KOPT-K1 (cell line): ENCODE data around the gene GNB4.

Source experiments
- H3K27ac ChIP-seq: fragments of 200-600 bp; sonication (generic); 2 replicates; pipeline ENCODE4 v1.5.1; 2016; ENCODE audit warnings: antibody characterized with exemption, mild to moderate bottlenecking, low read depth, low read length; ENCODE audit not compliant: poor library complexity, severe bottlenecking
- H3K36me3 ChIP-seq: fragments of 200-600 bp; sonication (generic); 2 replicates; pipeline ENCODE4 v1.5.1; 2017; ENCODE audit warnings: antibody characterized with exemption, mild to moderate bottlenecking, low read length, moderate library complexity; ENCODE audit not compliant: insufficient read depth
- H3K9me3 ChIP-seq: fragments of 200-600 bp; sonication (generic); 2 replicates; pipeline ENCODE4 v1.5.1; 2017; ENCODE audit warnings: antibody characterized with exemption, low read length, mild to moderate bottlenecking; ENCODE audit not compliant: insufficient read depth, poor library complexity, severe bottlenecking

GNB4 gene

DNA sequence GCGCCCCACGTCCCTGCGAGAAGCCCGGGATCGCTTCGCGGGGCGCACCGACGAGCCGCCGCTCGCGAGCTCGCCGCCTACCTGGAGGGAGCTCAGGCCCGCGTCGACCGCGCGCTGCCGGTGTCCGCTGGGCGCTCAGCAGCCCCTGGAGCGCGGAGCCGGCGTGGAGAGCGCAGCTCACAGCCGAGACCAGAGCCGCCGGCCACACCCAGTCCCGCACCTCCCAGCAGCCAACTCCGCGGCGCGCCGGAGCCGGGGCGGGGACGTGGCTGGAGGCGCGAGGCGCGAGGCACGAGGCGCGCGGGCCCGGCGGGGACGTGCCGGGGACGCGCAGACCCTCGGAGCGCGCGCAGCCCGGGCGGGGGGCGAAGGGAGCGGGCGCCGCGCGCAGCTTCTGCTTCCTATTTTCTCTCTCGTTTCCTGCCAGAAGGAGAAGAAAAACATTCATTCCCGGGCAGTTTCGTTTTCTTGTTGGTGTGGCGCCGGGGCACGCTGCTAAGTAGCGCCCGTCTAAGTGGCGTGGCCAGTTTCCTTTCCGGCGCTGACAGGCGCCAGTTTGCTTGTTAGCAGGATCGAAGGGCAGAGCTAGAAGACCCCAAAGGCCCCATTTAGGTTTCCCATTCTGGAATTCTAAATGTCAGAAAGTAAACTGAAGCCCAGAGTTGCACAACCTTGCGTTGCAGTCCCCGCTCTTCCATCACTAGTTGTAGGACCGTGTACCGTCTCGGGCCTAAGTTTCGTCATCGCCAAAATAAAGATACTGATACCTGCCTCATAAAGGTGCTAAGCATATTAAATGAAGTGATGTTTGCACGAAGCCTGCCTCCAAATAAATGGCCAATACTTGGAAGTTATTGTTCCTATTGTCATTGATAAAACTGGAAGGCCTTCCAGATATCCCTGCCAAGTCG is at the start of gene GNB4:
TSS of gene GNB4 (minus strand) at position 206 of the 911 bp plus-strand sequence. CDS start 25,270 bp downstream, outside the sequence.
- no peaks in the 10 kb centered on the region for H3K9me3 ChIP-seq
- H3K36me3 ChIP-seq, result no peaks in the 10 kb centered on the region
- peak within 1 kb of the TSS; percentile 80 for H3K27ac ChIP-seq

DNA sequence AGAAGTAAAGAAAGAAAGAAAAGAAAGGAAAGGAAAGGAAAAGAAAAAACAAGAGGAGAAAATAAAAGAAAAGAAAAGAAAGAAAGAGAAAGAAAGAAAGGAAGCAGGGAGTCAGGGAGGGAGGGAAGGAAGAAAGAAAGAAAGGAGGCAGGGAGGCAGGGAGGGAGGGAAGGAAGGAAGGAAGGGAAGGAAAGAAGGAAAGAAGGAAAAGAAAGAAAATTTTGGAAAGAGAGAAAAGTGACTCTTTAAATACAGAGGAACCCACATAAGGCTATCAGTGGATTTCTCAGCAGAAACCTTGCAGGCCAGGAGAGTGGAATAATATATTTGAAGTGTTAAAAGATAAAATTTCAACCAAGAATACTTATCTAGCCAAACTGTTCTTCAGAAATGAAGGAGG is 44.2 kb upstream of the GNB4 start:
- Histone ChIP-seq H3K27ac (no peak overlapping the region), H3K36me3 (no peaks in the 10 kb centered on the region), H3K9me3 (peaks cover 32% of the 10 kb centered on the region)

DNA sequence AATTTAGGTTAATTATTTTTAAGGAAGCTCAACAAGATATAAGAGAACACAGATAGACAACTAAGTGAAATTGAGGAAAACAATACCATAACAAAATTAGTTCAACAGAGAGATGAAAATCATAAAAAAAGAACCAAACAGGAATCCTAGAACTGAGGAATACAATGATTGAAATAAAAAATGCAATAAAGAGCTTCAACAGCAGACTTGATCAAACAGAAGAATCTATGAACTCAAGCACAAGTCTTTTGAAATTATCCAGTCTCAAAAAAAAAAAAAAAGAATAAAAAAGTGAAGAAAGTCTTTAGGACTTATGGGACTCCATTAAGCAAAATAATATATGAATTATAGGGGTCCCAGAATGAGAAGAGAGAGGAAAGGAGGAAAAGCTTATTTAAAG is 42.0 kb upstream of the GNB4 start:
- Histone ChIP-seq H3K36me3 (no peaks in the 10 kb centered on the region), H3K9me3 (peaks cover 36% of the 10 kb centered on the region), H3K27ac (no peak overlapping the region)

DNA sequence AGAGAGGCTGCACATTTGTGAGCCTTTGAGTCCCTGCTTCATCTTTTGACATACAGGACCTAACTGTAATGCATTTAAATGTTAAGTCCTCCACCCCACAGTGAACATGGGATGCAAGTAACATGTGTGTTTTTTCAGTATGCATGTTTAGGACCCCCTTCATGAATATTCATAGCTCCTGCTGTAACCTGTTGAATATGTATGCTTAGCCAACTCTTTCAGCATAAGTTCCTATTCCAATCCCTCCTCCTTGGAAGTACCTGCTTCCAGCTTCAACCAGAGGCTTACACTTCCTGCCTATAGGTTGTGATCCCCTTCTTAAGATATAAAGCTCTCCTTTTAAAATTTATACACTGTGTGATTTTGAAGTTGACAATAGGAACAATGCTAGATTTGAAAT is 36.9 kb upstream of the GNB4 start:
- Histone ChIP-seq H3K9me3 (peaks cover 21% of the 10 kb centered on the region), H3K27ac (no peak overlapping the region), H3K36me3 (no peaks in the 10 kb centered on the region)

DNA sequence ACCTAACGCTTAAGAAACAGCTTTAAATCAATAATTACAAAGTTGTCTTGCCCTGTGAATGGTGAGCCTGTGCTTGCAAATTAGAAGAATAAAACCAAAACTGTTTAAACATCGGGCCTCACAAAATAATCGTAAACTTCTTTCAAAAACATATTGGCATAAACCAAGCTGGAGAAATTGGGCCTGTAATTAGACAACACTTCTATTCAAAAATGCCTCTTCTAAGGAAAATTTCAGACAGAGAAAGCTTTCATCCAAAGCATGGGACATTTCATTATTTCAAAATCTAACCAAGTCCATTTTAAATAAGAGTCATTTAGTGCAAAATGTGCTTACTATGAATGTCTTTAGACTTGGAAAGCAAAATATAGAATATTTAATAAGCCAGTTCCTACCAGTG is 35.5 kb upstream of the GNB4 start:
- Histone ChIP-seq H3K27ac (no peak overlapping the region), H3K36me3 (no peaks in the 10 kb centered on the region), H3K9me3 (peaks cover 7% of the 10 kb centered on the region)

DNA sequence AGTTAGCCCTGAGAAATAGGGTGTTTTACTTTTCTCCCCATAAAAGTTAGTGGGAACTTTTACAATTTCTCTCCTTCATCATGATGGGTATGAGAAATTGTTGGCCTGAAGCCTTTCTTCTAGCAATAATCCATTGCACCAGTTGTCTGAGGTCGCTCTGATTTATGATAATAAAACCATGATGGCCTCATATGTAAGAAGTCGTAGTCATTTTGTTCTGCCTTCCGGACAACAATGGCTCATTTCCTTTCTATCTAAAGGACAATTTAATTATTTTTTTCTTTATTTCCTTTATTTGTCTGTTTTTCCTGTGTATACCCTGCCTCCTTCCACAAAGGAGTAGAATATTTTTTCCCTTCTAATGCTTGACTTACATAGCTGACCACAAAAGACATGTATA is 31.6 kb upstream of the GNB4 start:
- no peak overlapping the region for H3K27ac ChIP-seq
- no peaks in the 10 kb centered on the region for H3K9me3 ChIP-seq
- H3K36me3 ChIP-seq, result no peaks in the 10 kb centered on the region

DNA sequence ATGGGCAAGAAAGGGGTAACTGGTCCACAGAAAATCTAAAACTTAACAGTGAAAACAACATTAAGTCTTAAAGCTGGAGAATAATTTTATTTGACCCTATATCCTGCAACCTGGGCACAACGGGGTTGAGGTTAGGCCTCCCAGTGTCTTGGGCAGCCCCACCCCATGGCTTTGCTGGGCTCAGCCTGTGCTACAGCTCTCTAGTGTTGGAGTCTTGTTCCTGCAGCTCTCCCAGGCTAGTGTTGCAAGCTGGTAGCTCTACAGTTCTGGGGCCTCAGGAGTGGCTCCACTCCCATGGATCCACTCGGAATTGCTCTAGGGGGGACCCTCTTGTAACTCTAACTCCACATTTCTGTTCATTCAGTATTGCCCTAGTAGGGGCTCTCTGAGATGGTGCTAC is 24.9 kb upstream of the GNB4 start:
- H3K9me3 ChIP-seq, result no peaks in the 10 kb centered on the region
- H3K36me3 ChIP-seq, result no peaks in the 10 kb centered on the region

DNA sequence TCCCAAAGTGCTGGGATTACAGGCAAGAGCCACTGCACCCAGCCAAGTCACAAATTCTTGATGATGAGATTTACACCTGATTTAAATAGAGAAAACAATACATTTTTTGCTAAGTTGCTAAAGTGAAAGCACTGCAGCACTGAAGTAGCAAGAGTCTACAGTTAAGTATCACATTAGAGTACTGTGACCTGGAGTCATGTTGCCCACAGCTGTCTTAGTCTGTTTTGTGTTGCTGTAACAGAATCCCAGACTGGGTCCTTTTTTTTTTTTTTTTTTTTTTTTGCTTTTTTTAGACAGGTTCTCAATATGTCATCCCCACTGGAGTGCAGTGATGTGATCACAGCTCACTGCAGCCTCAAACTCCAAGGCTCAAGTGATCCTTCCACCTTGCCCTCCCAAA is 23.2 kb upstream of the GNB4 start:
- Histone ChIP-seq H3K27ac (no peak overlapping the region), H3K36me3 (no peaks in the 10 kb centered on the region), H3K9me3 (no peaks in the 10 kb centered on the region)

More for the DNA sequence above, 24.9 kb upstream of the GNB4 start:
- no peak overlapping the region for H3K27ac ChIP-seq

DNA sequence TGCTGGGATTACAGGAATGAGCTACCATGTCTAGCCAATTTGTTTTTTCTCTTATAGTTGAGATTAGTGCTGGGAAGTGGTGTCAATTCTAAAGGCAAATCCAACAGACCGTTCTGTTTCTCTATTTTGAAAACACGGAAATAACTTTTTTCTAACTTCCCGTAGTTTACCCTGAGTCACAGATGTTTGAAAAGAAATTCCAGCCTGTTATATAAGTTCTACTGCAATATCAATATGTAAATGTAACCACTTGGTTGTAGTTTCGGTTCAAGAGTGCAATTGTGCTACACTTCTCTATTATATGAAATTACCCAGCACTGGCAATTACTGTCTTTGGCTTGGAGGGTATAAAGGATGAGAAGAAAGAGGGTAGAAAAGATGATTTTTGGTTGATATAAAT is 22.3 kb upstream of the GNB4 start:
- Histone ChIP-seq H3K36me3 (no peaks in the 10 kb centered on the region), H3K9me3 (no peaks in the 10 kb centered on the region), H3K27ac (no peak overlapping the region)

DNA sequence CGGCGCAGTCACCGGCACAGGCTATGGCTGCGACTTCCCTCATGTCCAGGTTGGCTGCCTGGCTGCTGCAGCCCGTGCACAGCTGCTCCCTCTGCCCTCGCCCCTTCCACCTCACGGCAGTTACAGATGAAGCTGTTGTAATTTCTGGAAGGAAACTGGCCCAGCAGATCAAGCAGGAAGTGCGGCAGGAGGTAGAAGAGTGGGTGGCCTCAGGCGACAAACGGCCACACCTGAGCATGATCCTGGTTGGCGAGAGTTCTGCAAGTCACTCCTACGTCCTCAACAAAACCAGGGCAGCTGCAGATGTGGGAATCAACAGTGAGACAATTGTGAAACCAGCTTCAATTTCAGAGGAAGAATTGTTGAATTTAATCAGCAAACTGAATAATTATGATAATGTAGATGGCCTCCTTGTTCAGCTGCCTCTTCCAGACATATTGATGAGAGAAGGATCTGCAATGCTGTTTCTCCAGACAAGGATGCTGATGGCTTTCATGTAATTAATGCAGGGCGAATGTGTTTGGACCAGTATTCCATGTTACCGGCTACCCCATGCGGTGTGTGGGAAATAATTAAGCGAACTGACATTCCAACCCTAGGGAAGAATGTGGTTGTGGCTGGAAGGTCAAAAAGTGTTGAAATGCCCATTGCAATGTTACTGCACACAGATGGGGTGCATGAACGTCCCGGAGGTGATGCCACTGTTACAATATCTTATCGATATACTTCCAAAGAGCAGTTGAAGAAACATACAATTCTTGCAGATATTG is 13.2 kb upstream of the GNB4 start:
- H3K9me3 ChIP-seq, result no peaks in the 10 kb centered on the region
- no peaks in the 10 kb centered on the region for H3K36me3 ChIP-seq
- peak overlapping the region; percentile 74 for H3K27ac ChIP-seq

DNA sequence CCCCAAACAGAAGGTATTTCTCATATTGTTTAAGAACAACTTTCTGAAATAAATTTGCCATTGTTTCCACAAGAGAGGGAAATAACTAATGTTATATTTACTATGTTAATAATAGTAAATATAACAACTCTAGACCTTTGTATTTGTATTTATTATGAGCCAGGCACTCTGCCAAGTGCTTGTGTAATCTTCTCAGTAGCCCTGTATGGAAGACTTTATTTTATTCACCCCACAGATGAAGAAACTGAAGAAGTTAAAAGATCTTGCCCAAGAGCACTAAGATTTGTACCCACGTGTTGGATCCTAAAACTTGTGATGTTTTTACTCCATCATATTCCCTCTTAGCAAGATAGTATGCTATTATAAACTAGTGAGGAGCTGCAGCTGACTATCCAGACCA is 12.0 kb upstream of the GNB4 start:
- Histone ChIP-seq H3K27ac (peak overlapping the region; percentile 74), H3K36me3 (no peaks in the 10 kb centered on the region), H3K9me3 (no peaks in the 10 kb centered on the region)

DNA sequence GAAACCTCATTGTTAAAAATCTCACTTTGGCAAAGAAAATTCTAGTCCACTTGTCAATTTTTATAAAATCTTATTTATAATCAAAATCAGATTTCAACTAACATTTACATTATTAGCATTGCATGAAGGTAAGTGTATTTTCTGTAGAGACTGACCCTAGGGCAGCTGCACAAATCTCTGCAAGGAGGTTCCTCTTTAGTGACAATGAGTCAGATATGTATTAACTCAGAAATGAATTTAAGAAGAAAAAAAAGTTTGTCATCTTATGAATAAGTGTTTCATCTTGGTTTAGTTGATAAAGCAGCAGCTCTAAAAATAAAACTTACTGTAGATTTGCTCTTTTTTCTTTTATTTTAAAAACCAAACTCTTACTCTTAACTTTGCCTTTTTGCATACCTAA is 9.0 kb upstream of the GNB4 start:
- no peaks in the 10 kb centered on the region for H3K9me3 ChIP-seq
- no peaks in the 10 kb centered on the region for H3K36me3 ChIP-seq
- no peak overlapping the region for H3K27ac ChIP-seq

DNA sequence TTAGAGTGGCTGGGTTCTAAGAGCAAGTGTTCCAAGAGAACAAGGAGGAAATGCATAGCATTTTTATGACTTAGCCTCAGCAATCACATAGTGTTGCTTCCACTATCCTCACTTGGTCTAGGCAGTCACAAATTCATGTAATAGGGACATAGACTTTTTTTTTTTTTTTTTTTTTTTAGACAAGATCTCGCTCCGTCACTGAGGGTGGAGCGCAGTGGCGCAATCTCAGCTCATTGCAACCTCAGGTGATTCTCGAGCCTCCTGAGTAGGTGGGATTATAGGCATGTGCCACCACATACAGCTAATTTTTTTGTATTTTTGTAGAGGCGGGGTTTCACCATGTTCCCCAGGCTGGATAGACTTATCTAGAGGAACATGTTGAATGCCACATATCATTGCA is 4.7 kb upstream of the GNB4 start:
- no peak overlapping the region for H3K27ac ChIP-seq
- no peaks in the 10 kb centered on the region for H3K36me3 ChIP-seq
- no peaks in the 10 kb centered on the region for H3K9me3 ChIP-seq

DNA sequence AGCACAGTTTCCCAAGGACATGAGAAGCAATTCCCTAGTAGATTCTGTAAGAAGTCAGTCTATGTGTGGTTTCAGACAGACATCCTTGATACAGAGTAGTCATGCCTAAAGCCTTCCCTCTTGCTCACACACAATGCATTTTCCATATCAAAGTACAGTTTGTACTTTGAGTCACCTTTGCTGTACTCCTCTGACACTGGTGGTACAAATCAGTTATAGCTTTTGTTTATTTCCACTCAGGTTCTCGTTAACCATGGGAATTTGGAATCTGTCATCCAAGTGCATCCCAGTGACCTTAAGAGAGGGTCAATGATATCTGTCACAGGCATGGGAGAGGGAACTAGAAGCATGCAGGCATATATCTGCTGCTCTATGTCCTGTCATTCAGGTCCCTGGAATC is 3.6 kb upstream of the GNB4 start:
- Histone ChIP-seq H3K36me3 (no peaks in the 10 kb centered on the region), H3K9me3 (no peaks in the 10 kb centered on the region), H3K27ac (no peak overlapping the region)

DNA sequence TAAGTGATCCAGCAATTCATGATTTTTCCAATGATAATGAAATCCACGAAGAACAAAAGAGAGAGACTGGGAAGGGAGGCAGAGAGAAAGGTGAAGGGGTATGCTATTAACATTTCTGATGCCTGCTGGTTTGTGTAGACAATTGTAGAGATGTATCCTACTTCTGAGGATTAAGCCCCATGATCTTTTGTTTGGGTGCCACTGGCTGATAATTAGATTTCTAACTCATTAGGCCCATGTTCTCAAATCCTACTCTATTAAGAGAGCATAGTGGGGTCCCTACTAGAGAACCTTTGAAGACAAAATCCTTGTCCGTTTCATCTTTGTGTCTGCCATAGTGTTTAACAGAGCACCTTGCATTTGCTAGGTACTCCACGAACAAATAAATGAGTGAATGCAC is 2.7 kb upstream of the GNB4 start:
- Histone ChIP-seq H3K27ac (no peak overlapping the region), H3K9me3 (no peaks in the 10 kb centered on the region), H3K36me3 (no peaks in the 10 kb centered on the region)
